ENCODE results near the gene MFRP.

The MFRP gene

DNA sequence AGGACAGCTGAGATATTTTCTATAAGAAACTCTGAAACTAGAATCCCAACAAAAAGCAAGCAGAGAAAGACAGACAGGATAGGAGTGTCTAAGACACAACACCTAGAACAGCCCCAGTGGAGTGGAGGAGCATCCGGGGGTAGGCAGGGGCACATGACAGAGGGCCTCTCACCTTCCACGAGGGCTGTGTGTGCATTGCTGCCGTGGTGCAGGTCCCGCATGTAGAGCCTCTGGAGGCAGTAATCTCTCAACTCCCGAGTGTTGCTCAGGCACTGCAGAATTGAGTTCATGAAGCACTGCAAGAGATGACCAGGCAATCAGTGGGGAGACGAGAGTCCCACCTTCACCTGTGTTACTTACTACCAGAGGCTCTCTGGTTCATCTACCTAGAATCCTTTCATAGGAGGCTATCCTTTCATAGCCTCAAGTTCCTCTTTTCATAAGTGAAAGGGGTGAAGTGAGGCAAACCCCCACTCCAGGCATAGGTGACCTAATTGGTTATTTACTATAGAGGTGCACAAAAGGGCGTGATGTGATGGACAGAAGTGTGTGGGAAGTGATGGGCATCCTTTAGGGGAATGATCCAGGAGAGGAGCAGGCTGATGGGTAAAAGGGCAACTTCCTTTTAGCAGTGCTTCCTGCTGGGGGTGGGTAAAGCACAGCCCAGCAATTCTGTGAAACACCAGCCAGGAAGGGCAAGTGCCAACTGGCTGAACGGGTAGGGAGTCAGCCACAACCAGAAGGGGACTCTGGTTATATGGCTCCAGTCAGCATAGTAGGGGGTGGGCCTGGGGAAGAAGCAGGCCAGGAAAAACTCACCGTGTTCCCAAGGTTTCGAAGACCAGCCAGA, 13.1 kb upstream of the MFRP start:
- TF ChIP-seq CTCF (IDR thresholded peaks at IDR 0.05; ENCODE audit: low read depth, low read length) = no peak
- in situ Hi-C loops (cut with HindIII; ENCODE audit: low sequenced_read_pairs) = no loop called here
- no peak for DNase-seq (ENCODE audit: low read depth, low spot score)
- no peak overlapping the region for H3K4me3 ChIP-seq (ENCODE audit: low read depth, low read length)

- in situ Hi-C loops (cut with HindIII; ENCODE audit: low sequenced_read_pairs) = no loop called here
- TF ChIP-seq CTCF (IDR thresholded peaks at IDR 0.05; ENCODE audit: low read depth, low read length) = no peak
- peak overlapping the region; percentile 46 for H3K4me3 ChIP-seq (ENCODE audit: low read depth, low read length)
- DNase-seq (ENCODE audit: low read depth, low spot score) = no peak
Observed at GRCh38 chr11:119357074-119357473, 10.6 kb upstream of the MFRP start.

DNA sequence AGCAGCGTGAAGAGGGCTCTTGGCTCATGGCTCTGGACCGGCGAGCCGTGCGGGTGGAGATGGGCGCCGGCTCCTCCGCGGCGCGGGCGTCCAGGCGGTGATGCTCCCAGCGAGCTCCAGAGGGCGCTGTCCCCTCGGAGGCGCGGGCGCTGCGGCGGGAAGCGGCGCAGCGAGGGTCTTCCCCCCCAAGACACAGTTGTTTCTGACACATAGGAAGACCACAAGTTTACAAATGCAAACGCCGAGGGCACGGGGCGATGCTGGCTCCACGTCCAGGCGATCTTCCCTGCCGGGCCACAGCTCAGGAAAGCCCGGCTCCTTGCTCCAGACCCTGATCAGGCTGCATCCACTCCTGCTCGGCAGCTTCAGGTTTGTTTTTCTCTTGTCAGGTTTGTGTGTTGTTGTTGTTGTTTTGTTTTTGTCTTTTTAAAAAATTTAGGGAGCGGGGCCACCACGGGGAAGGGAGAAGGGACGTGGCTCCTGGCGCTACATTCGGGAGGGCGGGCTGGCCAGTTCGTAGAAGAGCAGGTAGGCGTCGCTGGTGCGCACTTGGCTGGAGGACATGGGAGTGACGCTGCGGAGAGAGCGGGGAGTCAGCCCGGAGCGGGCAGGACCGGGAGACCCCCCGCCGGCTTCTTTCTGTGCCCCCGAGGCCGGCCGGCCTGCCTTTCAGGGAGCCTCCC, 10.0 kb upstream of the MFRP start:
- TF ChIP-seq CTCF (IDR thresholded peaks at IDR 0.05; ENCODE audit: low read depth, low read length) = peak; percentile 84
- in situ Hi-C loops (cut with HindIII; ENCODE audit: low sequenced_read_pairs) = no loop called here
- peak overlapping the region; percentile 46 for H3K4me3 ChIP-seq (ENCODE audit: low read depth, low read length)
- peak; percentile 74 for DNase-seq (ENCODE audit: low read depth, low spot score)

- no peak overlapping the region for H3K4me3 ChIP-seq (ENCODE audit: low read depth, low read length)
- no peak for TF ChIP-seq CTCF (IDR thresholded peaks at IDR 0.05; ENCODE audit: low read depth, low read length)
- no peak for DNase-seq (ENCODE audit: low read depth, low spot score)
- in situ Hi-C loops (cut with HindIII; ENCODE audit: low sequenced_read_pairs) = no loop called here
Observed at GRCh38 chr11:119355091-119355843, 8.8 kb upstream of the MFRP start.

GRCh38 chr11:119352857-119353260, 6.4 kb upstream of the MFRP start:
- in situ Hi-C loops (cut with HindIII; ENCODE audit: low sequenced_read_pairs) = no loop called here

More at GRCh38 chr11:119352857-119353260, 6.4 kb upstream of the MFRP start:
- no peak for DNase-seq (ENCODE audit: low read depth, low spot score)
- TF ChIP-seq CTCF (IDR thresholded peaks at IDR 0.05; ENCODE audit: low read depth, low read length) = no peak
- no peak overlapping the region for H3K4me3 ChIP-seq (ENCODE audit: low read depth, low read length)
